Choroid plexus epithelial cell (primary cell): Measurements from ENCODE around the gene PDX1.

Experiments
- DNase-seq: peaks from one replicate; pipeline ENCODE4 v3.0.0-alpha.2; 2010; ENCODE audit warnings: low read depth
- H3K4me3 ChIP-seq: 2 replicates; pipeline ENCODE4 v1.5.1; 2011; ENCODE audit warnings: low read depth, mild to moderate bottlenecking, control low read depth, low read length, moderate library complexity
- TF ChIP-seq, protein P1 (sequence below): conservative IDR thresholded peaks from 2 replicates; pipeline ENCODE4 v1.5.1; 2011; ENCODE audit warnings: low read depth, mild to moderate bottlenecking, control low read depth, inconsistent platforms, low read length, moderate library complexity

PDX1 gene

DNA sequence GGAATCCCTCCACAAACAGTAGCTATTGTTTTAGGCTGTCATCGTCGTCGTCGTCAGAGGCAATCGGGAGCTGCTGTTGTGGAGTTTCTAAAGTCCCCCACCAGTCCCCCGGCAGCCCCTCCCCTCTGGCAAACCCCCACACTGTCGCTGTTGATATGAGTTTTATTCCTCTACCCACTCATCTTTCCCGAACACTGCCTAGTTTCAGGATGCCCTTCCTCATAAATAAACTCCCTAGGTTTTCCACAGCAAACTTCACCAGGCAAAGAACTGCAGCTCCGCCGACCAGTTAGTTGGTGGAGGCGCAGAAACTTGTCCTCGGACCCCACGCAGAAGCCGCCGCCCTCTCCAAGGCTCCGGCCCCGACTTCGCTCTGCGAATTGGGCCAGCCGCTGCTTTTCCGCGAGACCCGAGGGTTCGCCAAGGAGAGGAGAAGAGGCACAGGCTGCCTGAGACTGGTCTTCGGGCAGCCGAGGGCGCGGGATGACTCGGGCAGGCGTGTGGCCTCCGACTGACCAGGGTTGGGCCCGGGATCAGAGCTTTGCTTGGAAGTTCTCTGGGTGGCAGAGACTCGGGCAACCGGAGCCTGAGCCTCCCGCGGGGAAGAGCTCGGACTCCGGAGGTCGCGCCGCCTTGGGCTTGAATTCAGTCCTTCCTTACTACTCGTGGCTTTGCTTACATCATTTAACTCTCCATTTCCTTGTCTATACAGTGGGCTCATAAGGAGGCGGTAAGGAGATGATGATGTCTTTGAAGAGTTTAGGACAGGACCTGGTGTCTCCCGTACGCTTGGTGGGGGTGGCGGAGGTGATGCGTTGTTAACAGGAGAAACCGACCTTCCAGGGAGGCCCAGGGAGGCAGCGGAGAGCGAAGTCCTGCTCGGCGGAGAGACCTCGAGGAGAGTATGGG, 7.9 kb downstream of the PDX1 start:
- DNase-seq, result no peak
- TF ChIP-seq, protein P1, sequence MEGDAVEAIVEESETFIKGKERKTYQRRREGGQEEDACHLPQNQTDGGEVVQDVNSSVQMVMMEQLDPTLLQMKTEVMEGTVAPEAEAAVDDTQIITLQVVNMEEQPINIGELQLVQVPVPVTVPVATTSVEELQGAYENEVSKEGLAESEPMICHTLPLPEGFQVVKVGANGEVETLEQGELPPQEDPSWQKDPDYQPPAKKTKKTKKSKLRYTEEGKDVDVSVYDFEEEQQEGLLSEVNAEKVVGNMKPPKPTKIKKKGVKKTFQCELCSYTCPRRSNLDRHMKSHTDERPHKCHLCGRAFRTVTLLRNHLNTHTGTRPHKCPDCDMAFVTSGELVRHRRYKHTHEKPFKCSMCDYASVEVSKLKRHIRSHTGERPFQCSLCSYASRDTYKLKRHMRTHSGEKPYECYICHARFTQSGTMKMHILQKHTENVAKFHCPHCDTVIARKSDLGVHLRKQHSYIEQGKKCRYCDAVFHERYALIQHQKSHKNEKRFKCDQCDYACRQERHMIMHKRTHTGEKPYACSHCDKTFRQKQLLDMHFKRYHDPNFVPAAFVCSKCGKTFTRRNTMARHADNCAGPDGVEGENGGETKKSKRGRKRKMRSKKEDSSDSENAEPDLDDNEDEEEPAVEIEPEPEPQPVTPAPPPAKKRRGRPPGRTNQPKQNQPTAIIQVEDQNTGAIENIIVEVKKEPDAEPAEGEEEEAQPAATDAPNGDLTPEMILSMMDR, result no peak
- H3K4me3 ChIP-seq, result no peak overlapping the region

DNA sequence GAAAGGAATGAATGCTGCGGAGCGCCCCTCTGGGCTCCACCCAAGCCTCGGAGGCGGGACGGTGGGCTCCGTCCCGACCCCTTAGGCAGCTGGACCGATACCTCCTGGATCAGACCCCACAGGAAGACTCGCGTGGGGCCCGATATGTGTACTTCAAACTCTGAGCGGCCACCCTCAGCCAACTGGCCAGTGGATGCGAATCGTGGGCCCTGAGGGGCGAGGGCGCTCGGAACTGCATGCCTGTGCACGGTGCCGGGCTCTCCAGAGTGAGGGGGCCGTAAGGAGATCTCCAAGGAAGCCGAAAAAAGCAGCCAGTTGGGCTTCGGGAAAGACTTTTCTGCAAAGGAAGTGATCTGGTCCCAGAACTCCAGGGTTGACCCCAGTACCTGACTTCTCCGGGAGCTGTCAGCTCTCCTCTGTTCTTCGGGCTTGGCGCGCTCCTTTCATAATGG, 8.6 kb downstream of the PDX1 start:
- no peak for DNase-seq
- TF ChIP-seq, protein P1, result no peak
- no peak overlapping the region for H3K4me3 ChIP-seq

DNA sequence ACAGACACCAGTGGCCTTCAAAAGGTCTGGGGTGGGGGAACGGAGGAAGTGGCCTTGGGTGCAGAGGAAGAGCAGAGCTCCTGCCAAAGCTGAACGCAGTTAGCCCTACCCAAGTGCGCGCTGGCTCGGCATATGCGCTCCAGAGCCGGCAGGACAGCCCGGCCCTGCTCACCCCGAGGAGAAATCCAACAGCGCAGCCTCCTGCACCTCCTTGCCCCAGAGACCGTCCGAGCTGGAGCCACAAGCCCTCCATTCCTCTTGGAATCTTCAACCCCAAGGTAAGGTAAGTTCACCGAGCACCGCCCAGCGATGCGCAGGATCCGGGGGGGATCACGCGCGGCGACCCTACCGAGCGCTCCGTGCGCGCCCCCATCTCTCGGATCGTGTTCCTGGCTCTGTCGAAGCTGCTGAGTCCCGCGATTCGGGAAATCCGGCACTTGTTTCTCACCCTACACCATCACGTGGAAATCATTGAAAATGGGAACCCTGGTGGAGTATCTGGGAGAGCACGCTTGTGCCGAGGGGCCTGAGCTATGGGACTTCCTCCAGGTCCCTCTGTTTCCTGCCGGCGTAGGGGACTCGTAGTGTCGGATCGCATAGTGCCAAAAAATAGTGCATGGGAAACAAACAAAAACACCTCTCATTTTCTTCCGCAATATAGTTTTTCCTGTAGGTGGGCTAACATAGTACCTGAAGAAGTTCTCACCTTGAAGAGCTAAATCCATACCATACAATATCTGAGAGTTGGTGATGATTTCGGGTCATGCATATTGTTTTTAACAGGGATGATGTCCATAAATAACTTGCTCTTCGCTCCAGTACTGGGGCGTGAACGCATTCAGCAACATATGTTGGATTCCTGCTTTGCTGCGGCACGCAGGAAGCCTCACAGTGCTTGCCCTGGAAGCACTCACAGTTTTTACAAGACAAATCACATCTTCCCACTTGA, 9.3 kb downstream of the PDX1 start:
- TF ChIP-seq, protein P1, result no peak
- no peak overlapping the region for H3K4me3 ChIP-seq
- DNase-seq, result no peak

DNA sequence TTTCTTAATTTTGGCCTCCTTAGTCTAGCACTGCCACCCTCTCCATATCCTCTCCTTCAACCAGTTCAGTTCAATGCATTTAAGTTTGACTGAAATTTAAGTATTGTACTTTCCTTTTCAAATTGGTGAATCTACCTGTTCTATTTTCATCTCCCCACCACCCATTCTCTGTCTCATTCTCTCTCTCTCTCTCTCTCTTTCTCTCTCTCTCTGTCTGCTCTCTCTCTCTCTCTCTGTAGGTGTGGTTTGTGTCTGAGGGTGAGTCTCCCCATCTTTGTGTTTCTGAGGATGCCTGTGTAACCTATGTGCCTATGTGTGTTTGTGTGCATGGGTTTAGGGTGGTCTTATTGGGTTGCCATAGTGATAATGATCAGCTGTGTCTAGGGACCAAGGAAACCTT, 10.1 kb downstream of the PDX1 start:
- DNase-seq, result no peak
- TF ChIP-seq, protein P1, result no peak
- H3K4me3 ChIP-seq, result no peak overlapping the region

DNA sequence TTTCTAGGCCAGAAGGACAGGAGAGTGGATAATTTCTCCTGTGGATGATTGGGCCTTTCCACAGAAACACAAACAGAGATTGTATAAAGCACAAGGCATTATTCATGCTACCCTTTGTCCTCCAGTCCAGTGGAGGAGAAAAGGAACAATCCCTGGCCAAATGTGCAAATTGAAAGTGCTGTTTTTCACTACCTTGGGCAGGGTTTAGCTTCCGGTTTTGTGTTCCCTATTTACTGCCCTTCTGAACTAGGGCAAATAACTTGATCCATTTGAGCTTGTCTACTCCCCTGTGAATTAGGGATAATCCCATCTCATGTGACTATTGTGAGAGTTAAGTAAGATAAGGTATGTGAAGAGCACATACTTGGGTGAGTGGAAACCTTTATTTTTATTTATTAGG, 13.3 kb downstream of the PDX1 start:
- TF ChIP-seq, protein P1, result no peak
- DNase-seq, result no peak
- no peak overlapping the region for H3K4me3 ChIP-seq

DNA sequence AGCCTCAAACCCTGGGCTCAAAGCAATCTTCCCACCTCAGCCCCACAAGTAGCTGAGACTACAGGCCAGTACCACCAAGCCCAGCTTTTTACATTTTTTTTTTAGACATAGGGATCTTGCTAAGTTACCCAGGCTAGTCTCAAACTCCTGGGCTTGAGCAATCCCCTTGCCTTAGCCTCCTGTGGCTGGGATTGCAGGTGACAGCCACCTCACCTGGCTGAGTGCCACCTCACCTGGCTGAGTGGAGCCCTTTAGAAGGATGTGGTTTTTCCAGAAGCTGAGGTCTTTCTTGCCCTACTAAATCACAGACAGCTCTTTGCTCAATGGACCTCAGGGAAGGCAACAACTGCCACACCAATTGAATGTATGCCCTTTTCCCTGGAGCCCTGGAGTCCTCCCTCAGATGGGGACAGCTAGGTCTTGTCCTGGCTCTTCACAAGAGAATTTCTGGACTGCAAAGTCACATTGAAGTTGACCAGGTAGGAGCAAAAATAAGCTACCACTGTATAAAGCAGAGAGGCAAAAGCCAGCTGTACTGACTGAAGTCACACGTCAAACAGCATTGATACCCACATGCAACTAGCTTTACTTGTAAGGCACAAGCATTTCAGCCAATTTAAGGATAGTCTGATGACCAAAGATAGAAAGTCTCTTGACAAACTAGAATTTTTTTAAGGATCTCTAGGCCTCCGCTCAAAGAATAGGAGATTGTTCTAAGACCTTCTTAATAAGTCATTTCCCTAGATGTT, 14.0 kb downstream of the PDX1 start:
- DNase-seq, result no peak
- H3K4me3 ChIP-seq, result no peak overlapping the region
- TF ChIP-seq, protein P1, result no peak
